IMR-90 (cell line): ENCODE data around the gene GMPPA. TPM values are rescaled to one million over a fixed set of nuclear protein-coding genes. Genes with fewer than 3 reads are reported as not detected.

Source experiments
- ATAC-seq: fragments of 200-7000 bp; cut with Tn5 transposase; 2 replicates; pipeline ENCODE4 v1.9.1; 2020; ENCODE audit warnings: low read depth, mild to moderate bottlenecking, moderate library complexity
- BruUV-seq: library from RNA; stranded (reverse); fragments of 400-500 nt; replicated peaks from 2 replicates; lab custom pipeline; 2021; lab: Mats Ljungman, UMichigan
- CTCF ChIA-PET: fragments of 300-600 bp; formaldehyde crosslinking; extraction: SDS; loops from one replicate; lab custom pipeline; 2021; ENCODE audit warnings: antibody characterized with exemption; lab: Yijun Ruan, JAX
- POLR2A ChIA-PET: fragments of 300-600 bp; sonication (Branson Sonifier 250); formaldehyde crosslinking; loops from one replicate; lab custom pipeline; 2022; ENCODE audit warnings: antibody characterized with exemption; ENCODE audit not compliant: unreplicated experiment; lab: Charles Lee
- DNase-seq: peaks from one replicate; pipeline ENCODE4 v3.0.0; 2013
- H2AFZ ChIP-seq: replicated peaks from 2 replicates; pipeline ENCODE3; 2013; ENCODE audit warnings: low read length, mild to moderate bottlenecking; ENCODE audit not compliant: poor library complexity
- H2AK5ac ChIP-seq: 2 replicates; pipeline ENCODE4 v1.6.1; 2013; ENCODE audit warnings: low read depth, low read length, inconsistent platforms
- H2AK9ac ChIP-seq: replicated peaks from 2 replicates; pipeline ENCODE3; 2013; ENCODE audit warnings: mild to moderate bottlenecking, low read depth, low read length, moderate library complexity; ENCODE audit not compliant: poor library complexity
- H2BK120ac ChIP-seq: 2 replicates; pipeline ENCODE4 v1.6.1; 2013; ENCODE audit warnings: low read depth, low read length, inconsistent platforms
- H2BK15ac ChIP-seq: 3 replicates; pipeline ENCODE4 v1.6.1; 2013; ENCODE audit warnings: low read depth, low read length, inconsistent platforms
- H2BK20ac ChIP-seq: 2 replicates; pipeline ENCODE4 v1.6.1; 2013; ENCODE audit warnings: low read depth, mild to moderate bottlenecking, inconsistent platforms, low read length, moderate library complexity
- H2BK5ac ChIP-seq: 2 replicates; pipeline ENCODE4 v1.6.1; 2013; ENCODE audit warnings: mild to moderate bottlenecking, low read depth, low read length, inconsistent platforms; ENCODE audit not compliant: poor library complexity, severe bottlenecking
- H3K14ac ChIP-seq: replicated peaks from 2 replicates; pipeline ENCODE4 v1.6.1; 2013; ENCODE audit warnings: low read depth, low read length, inconsistent platforms
- H3K18ac ChIP-seq: 2 replicates; pipeline ENCODE4 v1.6.1; 2013; ENCODE audit warnings: low read depth, low read length, control low read depth
- H3K23ac ChIP-seq: 2 replicates; pipeline ENCODE4 v1.6.1; 2013; ENCODE audit warnings: low read depth, low read length, inconsistent platforms
- H3K27ac ChIP-seq: 2 replicates; pipeline ENCODE4 v1.5.1; 2013; ENCODE audit warnings: mild to moderate bottlenecking, control low read depth, low read length; ENCODE audit not compliant: insufficient read depth
- H3K27me3 ChIP-seq: 2 replicates; pipeline ENCODE4 v1.6.1; 2013; ENCODE audit warnings: low read length; ENCODE audit not compliant: control insufficient read depth, insufficient read depth
- H3K36me3 ChIP-seq: 2 replicates; pipeline ENCODE4 v1.6.1; 2013; ENCODE audit warnings: low read length, mixed read lengths; ENCODE audit not compliant: control insufficient read depth, insufficient read depth
- H3K4ac ChIP-seq: 2 replicates; pipeline ENCODE4 v1.6.1; 2013; ENCODE audit warnings: low read depth, low read length, inconsistent platforms
- H3K4me1 ChIP-seq: 2 replicates; pipeline ENCODE4 v1.6.1; 2013; ENCODE audit warnings: low read length, mixed read lengths; ENCODE audit not compliant: control insufficient read depth, insufficient read depth
- H3K4me2 ChIP-seq: 2 replicates; pipeline ENCODE4 v1.6.1; 2013; ENCODE audit warnings: low read depth, mild to moderate bottlenecking, control low read depth, low read length, moderate library complexity
- H3K4me3 ChIP-seq: 2 replicates; pipeline ENCODE4 v1.5.1; 2013; ENCODE audit warnings: low read depth, mild to moderate bottlenecking, control low read depth, low read length, moderate library complexity; ENCODE audit not compliant: insufficient read depth
- H3K56ac ChIP-seq: 2 replicates; pipeline ENCODE4 v1.6.1; 2013; ENCODE audit warnings: low read length, inconsistent platforms; ENCODE audit not compliant: insufficient read depth; ENCODE audit errors: extremely low read depth
- H3K79me1 ChIP-seq, 2 experiments: 2 replicates each; pipeline ENCODE4 v1.6.1; 2013; ENCODE audit warnings: low read length in 2 of 2, inconsistent platforms in 1 of 2, low read depth in 1 of 2
- H3K9ac ChIP-seq: 2 replicates; pipeline ENCODE4 v1.6.1; 2013; ENCODE audit warnings: low read depth, low read length, control low read depth
- H3K9me1 ChIP-seq: 2 replicates; pipeline ENCODE4 v1.6.1; 2013; ENCODE audit warnings: low read length, inconsistent platforms; ENCODE audit not compliant: insufficient read depth
- H3K9me3 ChIP-seq: 2 replicates; pipeline ENCODE4 v1.6.1; 2013; ENCODE audit warnings: low read length; ENCODE audit not compliant: control insufficient read depth, insufficient read depth
- H4K20me1 ChIP-seq: 2 replicates; pipeline ENCODE4 v1.6.1; 2013; ENCODE audit warnings: low read length, inconsistent platforms; ENCODE audit not compliant: insufficient read depth
- H4K5ac ChIP-seq: 2 replicates; pipeline ENCODE4 v1.6.1; 2013; ENCODE audit warnings: mild to moderate bottlenecking, low read depth, low read length, control low read depth
- H4K8ac ChIP-seq, 2 experiments: 2 replicates each; pipeline ENCODE4 v1.6.1; 2013; ENCODE audit warnings: low read depth in 2 of 2, low read length in 2 of 2, control low read depth in 1 of 2, inconsistent platforms in 1 of 2
- H4K91ac ChIP-seq: 2 replicates; pipeline ENCODE4 v1.6.1; 2013; ENCODE audit warnings: low read depth, low read length, inconsistent platforms; ENCODE audit not compliant: insufficient read depth
- CEBPB ChIP-seq: IDR thresholded peaks from 2 replicates; pipeline ENCODE4 v1.6.1; 2012; ENCODE audit warnings: low read depth, low read length, improper control_type of control experiment
- CTCF ChIP-seq: conservative IDR thresholded peaks from 2 replicates; pipeline ENCODE4 v1.5.1; 2012; ENCODE audit warnings: mild to moderate bottlenecking, low read depth, low read length, improper control_type of control experiment
- FOS ChIP-seq: fragments of 150-350 bp; IDR thresholded peaks from 2 replicates; pipeline ENCODE4 v1.6.1; 2016; ENCODE audit warnings: low read depth, low read length
- MAZ ChIP-seq: IDR thresholded peaks from 2 replicates; pipeline ENCODE4 v1.6.1; 2012; ENCODE audit warnings: low read depth, mild to moderate bottlenecking, low read length, improper control_type of control experiment, moderate library complexity, borderline replicate concordance
- MXI1 ChIP-seq: IDR thresholded peaks from 2 replicates; pipeline ENCODE4 v1.6.1; 2012; ENCODE audit warnings: low read depth, mild to moderate bottlenecking, low read length, moderate library complexity, borderline replicate concordance
- NFE2L2 ChIP-seq: fragments of 150-350 bp; IDR thresholded peaks from 2 replicates; pipeline ENCODE4 v1.6.1; 2016; ENCODE audit warnings: low read depth, mild to moderate bottlenecking, low read length
- POLR2A ChIP-seq: IDR thresholded peaks from 2 replicates; pipeline ENCODE4 v1.6.1; 2012; ENCODE audit warnings: mild to moderate bottlenecking, low read depth, low read length
- RAD21 ChIP-seq: IDR thresholded peaks from 2 replicates; pipeline ENCODE4 v1.6.1; 2012; ENCODE audit warnings: low read length, improper control_type of control experiment
- RFX5 ChIP-seq: IDR thresholded peaks from 2 replicates; pipeline ENCODE4 v1.8.0; 2012; ENCODE audit warnings: low read depth, mild to moderate bottlenecking, low read length, moderate library complexity
- SMC3 ChIP-seq: fragments of 150-350 bp; IDR thresholded peaks from 2 replicates; pipeline ENCODE4 v1.6.1; 2016; ENCODE audit warnings: low read depth, mild to moderate bottlenecking, antibody characterized with exemption, low read length, moderate library complexity
- WGBS, 2 experiments: methylation state at CpG; one replicate each; pipeline versions ENCODE4 v1.1.5 to v1.1.7; 2013; ENCODE audit warnings: missing lambda C conversion rate in 2 of 2; ENCODE audit not compliant: insufficient read length in 1 of 2; ENCODE audit errors: extremely low coverage in 2 of 2; 5-methylcytosine and 5-hydroxymethylcytosine counted together
- dilution Hi-C: fragments of 300-500 bp; cut with HindIII; formaldehyde crosslinking; loops from one replicate; pipeline ENCODE4 v1.14.3; 2018; ENCODE audit warnings: low sequenced_read_pairs; ENCODE audit not compliant: unreplicated experiment
- in situ Hi-C: fragments of 300-500 bp; cut with MboI; formaldehyde crosslinking; loops from 3 replicates; pipeline ENCODE4 v1.14.3; 2019; ENCODE audit warnings: low sequenced_read_pairs, inconsistent platforms, mixed read lengths
- intact Hi-C: fragments of 100-400 bp; cut with micrococcal nuclease; formaldehyde crosslinking; loops from 2 replicates; pipeline ENCODE4 v1.10.0; 2022
- polyA plus RNA-seq, 3 experiments: library from polyadenylated mRNA; depleted of rRNA; stranded (reverse); fragments of >200 nt; gene quantifications; 2 replicates each; pipeline ENCODE4 v1.2.3, GENCODE V29; 2012; ENCODE audit warnings: low replicate concordance in 1 of 3
- total RNA-seq: library from RNA; depleted of rRNA; stranded (reverse); fragments of >200 nt; gene quantifications from 2 replicates; pipeline ENCODE4 v1.2.3, GENCODE V29; 2012

The GMPPA gene
- total and polyA plus RNA-seq, 2 of the 4 experiments (the other 2 are of a cell fraction), result 103 to 134 TPM

- intact Hi-C loops, result no loop called here
- TF ChIP-seq SMC3 (no peak), FOS (no peak), MAZ (no peak), NFE2L2 (no peak), POLR2A (no peak), RAD21 (no peak), RFX5 (no peak), MXI1 (no peak), CEBPB (no peak), CTCF (no peak)
These were observed 34.2 kb upstream of the GMPPA start for GRCh38 chr2:219464286-219465032.

More at GRCh38 chr2:219464286-219465032, 34.2 kb upstream of the GMPPA start:
- no TSS peak for BruUV-seq
- DNase-seq, result no peak
- Histone ChIP-seq H3K4ac (no peak overlapping the region), H2AFZ (no peak overlapping the region), H2BK20ac (no peak overlapping the region), H3K18ac (no peak overlapping the region), H3K4me2 (no peak overlapping the region), H3K36me3 (peaks cover 52% of the 10 kb centered on the region; the same call in 1 of the 2 replicates), H4K8ac (no peak overlapping the region), H2BK15ac (no peak overlapping the region), H4K5ac (no peak overlapping the region), H4K91ac (no peak overlapping the region), H2AK9ac (no peak overlapping the region), H4K20me1 (no peaks in the 10 kb centered on the region; the same call in 1 of the 2 replicates), H3K14ac (no peak overlapping the region), H3K9me1 (peaks cover 14% of the 10 kb centered on the region; the same call in 1 of the 2 replicates), H3K23ac (no peak overlapping the region), H2BK120ac (no peak overlapping the region), H3K79me1 (peaks cover 0 to 20% of the 10 kb centered on the region in 2 experiments; a peak in 2 of 4 replicates), H2BK5ac (no peak overlapping the region), H3K27ac (no peak overlapping the region), H3K27me3 (no peaks in the 10 kb centered on the region), H2AK5ac (no peak overlapping the region), H3K56ac (no peak overlapping the region), H3K4me3 (no peak overlapping the region), H3K9me3 (no peaks in the 10 kb centered on the region), H3K9ac (no peak overlapping the region), H3K4me1 (peaks cover 29% of the 10 kb centered on the region)
- POLR2A ChIA-PET, result no interaction called here
- no peak for ATAC-seq
- 91% methylated on average over 14 of the region's 21 CpGs; no CpG with 5 or more reads in 1 of the 2 experiments for WGBS, 2 experiments
- CTCF ChIA-PET, result interaction anchor here (0.6 kb wide), 1 partner anchor 65 kb away, joined by 3 read pairs; no protein-coding TSS in a partner anchor
- dilution Hi-C loops, result no loop called here
- in situ Hi-C loops, result loop anchor here (5.0 kb wide), 1 partner anchor 57 kb away; no protein-coding TSS in a partner anchor
